HG03139 (cell line): ENCODE data around the gene VKORC1.
A peak's percentile ranks its signal among the peaks of the same experiment; 100 is the strongest.

Experiments used
- ATAC-seq: cut with Tn5 transposase; IDR thresholded peaks from one replicate; pipeline ENCODE4 v1.9.1; 2021; ENCODE audit not compliant: unreplicated experiment

Gene VKORC1

DNA sequence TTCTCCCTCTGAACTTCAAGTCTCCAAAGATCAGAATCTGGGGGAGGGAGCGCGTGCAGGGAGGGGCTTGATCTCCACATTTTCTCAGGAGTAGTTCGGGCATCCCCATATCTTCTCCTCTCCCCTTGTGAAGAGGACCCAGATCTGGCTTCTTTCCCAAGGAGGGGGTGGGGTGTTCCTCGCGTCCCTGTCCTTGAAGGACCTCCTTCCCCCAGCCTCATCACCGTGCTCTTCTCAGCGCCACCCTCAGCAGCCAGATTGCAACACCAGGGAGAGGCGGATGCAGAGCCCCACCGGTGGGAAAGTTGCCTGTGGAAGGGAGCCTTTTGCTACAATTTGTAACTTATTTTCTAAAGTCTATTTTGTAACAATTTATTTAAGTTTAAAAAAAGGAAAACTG, 11.5 kb downstream of the VKORC1 start:
- no peak for ATAC-seq

DNA sequence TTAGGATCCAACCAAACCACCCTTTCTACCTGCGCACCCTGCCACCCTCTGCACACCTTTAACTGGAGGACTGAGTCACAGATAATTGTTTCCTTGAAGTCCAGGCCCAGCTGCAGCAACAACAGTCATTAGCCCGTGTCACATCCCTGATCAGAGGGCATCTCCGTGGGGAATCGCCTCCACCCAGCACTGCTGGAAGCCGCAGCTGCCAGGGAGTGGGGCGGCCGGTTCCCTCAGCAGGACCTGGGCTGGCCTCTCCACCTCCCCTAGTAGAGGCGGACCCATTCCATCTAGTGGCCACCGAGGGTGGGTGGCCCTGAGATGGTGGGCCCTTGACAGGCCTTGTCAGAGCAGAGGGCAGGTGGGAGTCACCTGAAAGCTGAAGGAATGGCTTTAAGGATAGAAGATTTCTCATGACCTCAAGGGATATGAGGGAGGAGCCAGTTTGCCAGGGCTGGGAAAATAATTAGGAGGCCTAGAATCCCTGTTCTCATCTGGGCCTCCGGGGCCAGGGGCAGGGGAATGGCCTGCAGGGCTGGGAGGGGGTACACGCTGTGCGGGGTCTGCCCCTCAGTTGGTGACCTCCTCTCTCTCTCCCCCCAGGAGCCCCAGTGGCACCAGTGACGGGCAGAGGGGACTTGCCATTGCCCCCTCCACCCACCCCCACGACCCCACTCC, 12.1 kb downstream of the VKORC1 start:
- no peak for ATAC-seq

DNA sequence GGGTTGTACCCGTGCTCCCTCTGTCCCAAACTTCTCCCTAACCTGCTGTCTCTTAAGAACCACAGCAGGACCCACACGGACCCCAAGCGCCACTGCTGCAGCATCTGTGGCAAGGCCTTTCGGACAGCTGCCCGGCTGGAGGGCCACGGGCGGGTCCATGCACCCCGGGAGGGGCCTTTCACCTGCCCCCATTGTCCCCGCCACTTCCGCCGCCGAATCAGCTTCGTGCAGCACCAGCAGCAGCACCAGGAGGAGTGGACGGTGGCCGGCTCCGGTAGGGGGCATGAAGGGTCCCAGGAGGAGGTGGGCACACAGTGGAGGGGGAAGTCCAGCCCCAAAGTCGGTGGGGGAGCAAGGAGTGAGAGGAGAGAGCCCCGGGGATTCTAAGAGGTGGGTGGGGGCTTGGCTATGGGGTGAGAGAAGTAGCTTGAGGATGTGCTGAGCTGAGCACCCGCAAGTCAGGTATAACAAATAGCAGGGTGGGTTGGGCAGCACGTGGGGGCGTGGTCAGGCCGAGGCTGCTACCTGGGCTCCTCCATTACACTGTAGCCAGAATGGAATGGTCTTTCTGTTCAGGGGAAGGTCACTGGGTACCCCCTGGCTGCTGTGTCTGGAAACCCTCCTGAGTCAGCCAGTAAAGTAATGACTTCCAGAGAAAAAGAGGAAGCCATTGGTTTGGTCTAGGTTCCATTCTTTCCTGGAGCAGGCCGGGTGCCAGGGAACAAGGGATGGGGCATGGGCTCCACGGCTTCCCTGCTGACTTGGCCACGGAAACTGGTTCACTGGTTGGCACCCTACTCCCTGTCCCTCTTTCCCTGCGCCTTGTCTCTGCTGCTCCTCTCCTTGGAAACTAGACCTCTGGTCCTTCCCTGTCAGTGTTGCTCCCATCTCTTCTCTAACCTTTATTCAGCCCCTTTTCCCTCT, 12.9 kb downstream of the VKORC1 start:
- ATAC-seq = no peak

DNA sequence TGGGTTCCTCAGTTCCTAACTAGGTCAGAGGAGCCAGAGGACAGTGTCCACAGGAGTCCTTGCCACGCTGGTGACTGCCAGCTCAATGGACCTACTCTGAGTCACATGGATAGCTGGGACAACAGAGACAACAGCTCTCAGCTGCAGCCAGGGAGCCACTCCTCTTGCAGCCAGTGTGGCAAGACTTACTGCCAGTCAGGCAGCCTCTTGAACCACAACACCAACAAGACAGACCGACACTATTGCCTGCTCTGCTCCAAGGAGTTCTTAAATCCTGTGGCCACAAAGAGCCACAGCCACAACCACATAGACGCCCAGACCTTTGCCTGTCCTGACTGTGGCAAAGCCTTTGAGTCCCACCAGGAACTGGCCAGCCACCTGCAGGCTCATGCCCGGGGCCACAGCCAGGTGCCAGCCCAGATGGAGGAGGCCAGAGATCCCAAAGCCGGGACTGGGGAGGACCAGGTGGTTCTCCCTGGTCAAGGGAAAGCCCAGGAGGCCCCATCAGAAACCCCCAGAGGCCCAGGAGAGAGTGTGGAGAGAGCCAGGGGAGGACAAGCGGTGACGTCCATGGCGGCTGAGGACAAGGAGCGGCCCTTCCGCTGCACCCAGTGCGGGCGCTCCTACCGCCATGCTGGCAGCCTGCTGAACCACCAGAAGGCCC, 13.7 kb downstream of the VKORC1 start:
- no peak for ATAC-seq

DNA sequence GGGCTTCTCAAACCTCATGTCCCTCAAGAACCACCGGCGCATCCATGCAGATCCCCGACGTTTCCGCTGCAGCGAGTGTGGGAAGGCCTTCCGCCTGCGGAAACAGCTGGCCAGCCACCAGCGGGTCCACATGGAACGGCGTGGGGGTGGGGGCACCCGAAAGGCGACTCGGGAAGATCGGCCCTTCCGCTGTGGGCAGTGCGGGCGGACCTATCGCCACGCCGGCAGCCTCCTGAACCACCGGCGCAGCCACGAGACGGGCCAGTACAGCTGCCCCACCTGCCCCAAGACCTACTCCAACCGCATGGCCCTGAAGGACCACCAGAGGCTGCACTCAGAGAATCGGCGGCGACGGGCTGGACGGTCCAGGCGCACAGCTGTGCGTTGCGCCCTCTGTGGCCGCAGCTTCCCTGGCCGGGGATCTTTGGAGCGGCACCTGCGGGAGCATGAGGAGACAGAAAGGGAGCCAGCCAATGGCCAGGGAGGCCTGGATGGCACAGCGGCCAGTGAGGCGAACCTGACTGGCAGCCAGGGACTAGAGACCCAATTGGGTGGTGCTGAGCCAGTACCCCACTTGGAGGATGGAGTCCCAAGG, 14.5 kb downstream of the VKORC1 start:
- ATAC-seq = no peak

DNA sequence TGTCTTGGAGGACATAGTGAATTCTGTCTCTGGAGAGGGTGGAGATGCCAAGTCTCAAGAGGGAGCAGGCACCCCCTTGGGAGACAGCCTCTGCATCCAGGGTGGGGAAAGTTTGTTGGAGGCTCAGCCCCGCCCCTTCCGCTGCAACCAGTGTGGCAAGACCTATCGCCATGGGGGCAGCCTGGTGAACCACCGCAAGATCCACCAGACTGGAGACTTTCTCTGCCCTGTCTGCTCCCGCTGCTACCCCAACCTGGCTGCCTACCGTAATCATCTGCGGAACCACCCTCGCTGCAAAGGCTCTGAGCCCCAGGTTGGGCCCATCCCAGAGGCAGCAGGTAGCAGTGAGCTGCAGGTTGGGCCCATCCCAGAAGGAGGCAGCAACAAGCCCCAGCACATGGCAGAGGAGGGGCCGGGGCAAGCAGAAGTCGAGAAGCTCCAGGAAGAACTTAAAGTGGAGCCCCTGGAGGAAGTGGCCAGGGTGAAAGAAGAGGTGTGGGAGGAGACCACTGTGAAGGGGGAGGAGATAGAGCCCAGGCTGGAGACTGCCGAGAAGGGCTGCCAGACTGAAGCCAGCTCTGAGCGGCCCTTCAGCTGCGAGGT, 15.2 kb downstream of the VKORC1 start:
- no peak for ATAC-seq

DNA sequence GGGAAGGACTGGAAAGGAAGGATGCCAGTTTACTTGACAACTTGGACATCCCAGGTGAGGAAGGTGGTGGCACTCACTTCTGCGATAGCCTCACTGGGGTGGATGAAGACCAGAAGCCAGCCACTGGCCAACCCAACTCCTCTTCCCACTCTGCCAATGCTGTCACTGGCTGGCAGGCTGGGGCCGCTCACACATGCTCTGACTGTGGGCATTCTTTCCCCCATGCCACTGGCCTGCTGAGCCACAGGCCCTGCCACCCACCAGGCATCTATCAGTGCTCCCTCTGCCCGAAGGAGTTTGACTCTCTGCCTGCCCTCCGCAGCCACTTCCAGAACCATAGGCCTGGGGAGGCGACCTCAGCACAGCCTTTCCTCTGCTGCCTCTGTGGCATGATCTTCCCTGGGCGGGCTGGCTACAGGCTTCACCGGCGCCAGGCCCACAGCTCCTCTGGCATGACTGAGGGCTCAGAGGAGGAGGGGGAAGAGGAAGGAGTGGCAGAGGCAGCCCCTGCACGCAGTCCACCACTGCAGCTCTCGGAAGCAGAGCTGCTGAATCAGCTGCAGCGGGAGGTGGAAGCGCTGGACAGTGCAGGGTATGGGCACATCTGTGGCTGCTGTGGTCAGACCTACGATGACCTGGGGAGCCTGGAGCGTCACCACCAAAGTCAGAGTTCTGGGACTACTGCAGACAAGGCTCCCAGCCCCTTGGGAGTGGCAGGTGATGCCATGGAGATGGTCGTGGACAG, 15.8 kb downstream of the VKORC1 start:
- no peak for ATAC-seq

DNA sequence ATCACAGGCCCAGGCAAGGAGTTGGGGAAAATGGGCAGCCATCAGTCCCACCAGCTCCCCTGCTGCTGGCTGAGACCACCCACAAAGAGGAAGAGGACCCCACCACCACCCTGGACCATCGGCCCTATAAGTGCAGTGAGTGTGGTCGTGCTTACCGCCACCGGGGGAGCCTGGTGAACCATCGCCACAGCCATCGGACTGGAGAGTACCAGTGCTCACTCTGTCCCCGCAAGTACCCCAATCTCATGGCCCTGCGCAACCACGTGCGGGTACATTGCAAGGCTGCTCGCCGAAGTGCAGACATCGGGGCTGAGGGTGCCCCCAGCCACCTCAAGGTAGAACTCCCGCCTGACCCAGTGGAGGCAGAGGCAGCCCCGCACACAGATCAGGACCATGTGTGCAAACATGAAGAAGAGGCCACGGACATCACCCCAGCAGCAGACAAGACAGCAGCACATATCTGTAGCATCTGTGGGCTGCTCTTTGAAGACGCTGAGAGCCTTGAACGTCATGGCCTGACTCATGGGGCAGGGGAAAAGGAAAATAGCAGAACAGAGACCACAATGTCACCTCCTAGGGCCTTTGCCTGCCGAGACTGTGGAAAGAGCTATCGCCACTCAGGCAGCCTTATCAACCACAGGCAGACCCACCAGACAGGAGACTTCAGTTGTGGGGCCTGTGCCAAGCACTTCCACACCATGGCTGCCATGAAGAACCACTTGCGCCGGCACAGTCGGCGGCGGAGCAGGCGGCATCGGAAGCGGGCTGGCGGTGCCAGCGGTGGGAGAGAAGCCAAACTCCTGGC, 16.8 kb downstream of the VKORC1 start:
- ATAC-seq = no peak

DNA sequence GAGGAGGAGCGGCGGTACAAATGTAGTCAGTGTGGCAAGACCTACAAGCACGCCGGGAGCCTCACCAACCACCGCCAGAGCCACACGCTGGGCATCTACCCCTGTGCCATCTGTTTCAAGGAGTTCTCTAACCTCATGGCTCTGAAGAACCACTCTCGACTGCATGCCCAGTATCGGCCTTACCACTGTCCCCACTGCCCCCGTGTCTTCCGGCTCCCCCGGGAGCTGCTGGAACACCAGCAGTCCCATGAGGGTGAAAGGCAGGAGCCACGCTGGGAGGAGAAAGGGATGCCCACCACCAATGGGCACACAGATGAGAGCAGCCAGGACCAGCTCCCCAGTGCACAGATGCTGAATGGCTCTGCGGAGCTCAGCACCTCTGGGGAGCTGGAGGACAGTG, 17.6 kb downstream of the VKORC1 start:
- no peak for ATAC-seq

DNA sequence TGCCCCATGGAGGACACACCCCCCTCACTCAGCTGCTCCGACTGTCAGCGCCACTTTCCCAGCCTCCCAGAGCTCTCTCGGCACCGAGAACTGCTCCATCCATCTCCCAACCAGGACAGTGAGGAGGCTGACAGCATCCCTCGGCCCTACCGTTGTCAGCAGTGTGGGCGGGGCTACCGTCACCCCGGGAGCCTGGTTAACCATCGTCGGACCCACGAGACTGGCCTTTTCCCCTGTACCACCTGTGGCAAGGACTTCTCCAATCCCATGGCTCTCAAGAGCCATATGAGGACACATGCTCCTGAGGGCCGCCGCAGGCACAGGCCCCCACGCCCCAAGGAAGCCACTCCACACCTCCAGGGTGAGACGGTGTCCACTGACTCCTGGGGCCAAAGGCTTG, 18.3 kb downstream of the VKORC1 start:
- ATAC-seq = no peak

DNA sequence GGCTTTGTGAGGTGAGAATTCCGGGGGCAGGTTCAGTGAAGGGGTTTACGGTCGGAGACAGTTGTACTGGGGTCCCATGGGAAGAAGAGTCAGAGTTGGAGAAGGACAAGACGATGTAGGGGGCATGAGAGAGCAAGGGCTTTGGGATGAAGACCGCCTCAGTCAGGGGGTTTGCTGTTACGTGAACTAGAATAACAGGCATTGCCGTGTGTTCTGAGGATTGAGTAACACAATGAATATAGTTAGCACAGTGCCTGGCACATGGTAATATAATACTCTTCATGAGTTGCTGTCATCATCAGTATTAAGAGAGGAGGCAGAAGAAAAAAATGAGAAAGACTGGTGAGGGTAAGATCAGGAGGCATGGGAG, 19.8 kb downstream of the VKORC1 start:
- no peak for ATAC-seq

DNA sequence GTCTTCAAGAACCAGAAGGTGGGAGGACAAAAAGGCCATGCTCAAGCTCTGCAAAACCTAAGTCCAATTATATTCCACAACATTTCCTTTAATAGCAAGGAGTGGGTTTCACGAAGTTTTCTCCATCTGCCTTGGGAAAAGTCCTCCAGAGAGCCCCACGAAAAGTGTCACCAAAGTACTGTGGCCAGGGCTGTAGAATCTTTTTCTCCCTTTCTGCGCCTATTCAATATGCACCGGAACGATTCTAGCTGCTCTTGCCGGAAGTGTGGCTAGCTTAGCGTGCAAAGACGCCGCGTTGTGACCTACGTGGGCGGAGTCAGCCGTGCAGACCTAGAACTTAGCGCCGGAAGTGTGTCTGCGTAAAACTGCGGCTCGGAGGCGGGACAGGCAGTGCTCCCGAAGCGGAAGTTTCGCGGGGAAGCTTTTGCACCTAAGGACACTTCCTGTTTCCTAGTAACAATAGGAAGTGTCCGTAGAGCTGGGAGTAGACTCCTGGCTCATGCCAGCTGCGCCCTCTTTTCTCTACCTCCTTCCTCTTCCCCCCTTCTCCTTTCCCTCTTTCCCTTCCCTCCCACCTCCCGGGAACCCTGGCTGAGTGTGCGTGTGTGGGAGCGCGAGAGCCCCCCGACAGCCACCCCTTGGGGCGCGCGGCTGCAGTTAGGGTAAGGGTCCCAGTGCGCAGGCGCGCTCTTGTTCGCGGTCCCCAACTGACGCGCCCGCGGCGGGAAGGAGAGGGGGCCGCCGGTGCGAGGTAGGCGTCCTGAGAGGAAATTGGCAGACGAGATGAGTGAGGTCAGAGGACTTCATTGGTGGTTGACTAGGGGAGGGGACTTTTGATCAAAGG, 20.4 kb downstream of the VKORC1 start, which contains the start of the genes ZNF646 and ZNF668:
Gene ZNF646, plus strand, starts transcription at position 453 of the 844 bp plus-strand sequence. CDS start 1,903 bp downstream, outside the sequence.
Gene ZNF668, minus strand, starts transcription at position 271 of the 844 bp plus-strand sequence. CDS start 9,781 bp downstream, outside the sequence.
- peak; percentile 66 for ATAC-seq

DNA sequence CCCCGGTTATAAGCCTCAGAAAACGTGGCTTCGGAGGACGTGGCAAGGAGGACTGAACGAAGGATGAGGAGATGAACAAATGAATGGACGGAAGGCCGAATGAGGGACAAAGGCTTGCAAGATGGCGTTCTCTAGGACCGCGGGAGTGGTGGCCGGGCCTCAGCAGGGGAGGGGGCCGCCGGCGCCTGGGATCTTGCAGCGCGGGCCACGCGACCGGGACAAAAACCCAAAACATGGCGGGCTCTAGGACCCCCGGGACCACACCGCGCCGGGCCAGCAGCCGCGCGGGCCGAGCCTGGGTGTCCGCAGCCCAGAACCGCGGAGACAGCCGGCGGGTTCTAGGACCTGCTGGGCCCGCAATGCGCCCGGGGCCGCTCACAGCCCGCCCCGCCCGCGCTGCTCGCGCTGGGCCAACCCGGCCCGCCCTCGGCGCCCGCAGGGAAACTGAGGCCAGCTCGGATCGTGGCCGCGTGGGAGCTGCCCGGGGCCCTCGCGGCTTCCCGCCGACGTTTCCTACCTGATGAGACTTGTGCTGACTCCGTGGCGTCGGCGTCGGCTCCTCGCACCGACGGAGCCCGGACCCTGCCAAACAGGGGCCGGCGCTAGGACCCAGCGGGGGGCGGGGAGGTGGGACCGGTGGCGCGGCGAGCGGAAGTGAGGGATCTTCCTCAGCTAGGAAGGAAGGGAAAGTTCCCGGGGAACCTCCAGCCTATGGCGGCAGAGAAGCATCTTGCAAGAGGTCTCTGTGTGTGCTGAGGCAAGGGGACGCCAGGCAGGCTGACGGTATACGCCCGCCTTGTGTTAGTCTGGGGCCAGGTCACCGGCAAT, 21.2 kb downstream of the VKORC1 start:
- peak; percentile 39 for ATAC-seq

DNA sequence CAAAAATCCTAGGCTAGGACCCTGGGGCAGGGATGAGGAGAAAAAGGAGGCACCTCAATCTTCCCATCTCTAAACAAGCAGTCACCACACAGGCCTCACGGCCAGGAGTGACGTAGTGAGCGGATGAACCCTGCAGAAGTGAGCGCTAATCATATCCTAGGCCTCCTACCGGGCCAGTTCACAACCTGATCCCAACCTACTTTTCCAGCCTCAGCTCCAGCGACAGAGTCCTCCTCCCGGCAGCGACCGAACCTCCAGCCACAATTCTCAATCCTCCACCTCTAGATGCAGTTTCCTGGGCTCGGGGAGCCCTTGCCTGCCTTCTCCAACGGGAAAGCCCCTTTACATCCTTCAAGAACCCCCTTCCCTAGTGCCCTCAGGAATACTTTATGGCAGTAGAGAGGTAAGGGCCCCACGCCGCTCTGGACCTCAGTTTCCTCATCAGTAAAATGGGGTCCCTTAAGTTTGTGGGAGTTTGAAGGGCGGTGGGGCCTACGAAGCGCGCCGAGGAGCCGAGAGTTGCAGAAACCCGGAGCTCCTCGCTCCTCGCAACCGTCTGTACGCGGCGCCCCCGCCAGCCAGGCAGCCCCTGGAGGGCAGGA, 22.0 kb downstream of the VKORC1 start:
- ATAC-seq = no peak

DNA sequence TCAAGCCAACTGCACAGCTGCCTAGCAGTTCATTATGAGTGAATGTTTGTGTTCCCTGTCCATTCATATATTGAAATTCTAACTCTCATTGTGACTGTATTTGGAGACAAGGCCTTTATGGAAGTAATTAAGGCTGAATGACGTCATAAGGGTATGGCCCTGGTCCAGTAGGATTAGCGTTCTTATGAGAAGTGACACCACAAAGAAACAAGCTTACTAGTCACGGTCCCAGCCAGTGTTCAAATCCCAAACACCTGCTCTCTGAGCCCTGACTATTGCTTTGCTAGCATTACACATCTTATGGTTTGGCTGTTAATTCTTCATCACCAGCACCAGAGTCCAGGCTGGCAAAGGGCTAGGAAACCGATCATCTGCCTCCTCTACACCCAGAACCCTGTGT, 22.7 kb downstream of the VKORC1 start:
- ATAC-seq = no peak

DNA sequence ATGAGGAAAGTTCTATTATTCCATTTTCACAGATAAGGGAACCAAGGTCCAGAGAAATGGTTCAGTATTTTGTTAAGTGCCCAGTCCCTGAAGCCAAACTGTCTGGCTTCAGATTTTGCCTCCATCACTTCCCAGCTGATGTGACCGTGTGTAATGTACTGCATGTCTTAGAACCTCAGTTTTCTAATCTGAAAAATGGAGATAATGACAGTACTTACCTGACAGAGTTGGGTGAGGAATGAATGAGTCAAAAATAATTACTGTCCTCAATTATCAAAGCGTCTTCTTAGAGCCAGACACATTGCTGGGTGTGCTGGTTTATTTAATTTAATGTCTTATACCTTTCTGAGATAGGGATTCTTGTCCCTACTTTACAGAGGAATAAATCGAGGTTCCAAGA, 27.3 kb downstream of the VKORC1 start:
- ATAC-seq = no peak

DNA sequence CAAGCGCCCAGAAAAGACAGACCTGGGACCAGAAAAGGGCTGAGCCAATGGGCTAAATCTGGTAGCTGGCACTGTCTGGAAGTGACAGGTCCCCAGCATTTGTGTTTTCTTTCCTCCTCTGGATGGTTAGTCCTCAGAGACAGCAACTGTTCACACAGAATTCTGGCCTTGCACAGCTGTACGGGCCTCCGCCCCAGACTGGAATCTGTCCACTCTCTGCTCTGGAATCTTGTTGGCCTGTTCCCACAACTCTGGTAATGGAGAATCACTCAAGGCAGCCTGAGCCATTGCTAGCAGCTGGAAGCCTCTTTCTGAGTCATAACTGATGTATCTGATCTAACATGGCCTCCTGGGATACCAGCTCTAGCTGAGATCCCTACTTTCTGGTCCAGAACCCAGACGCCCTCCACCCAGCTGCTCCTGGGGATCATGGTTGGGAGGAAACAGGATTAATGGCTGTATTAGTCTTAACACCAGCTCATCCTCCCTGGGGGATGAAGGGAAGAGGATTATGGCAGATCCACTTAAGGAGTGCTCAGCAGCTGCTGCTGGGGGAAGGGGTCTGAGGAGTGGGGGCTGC, 29.6 kb downstream of the VKORC1 start:
- no peak for ATAC-seq
